SH-SY5Y (cell line): Measurements from ENCODE around the gene NBDY.

Source experiments
- GATA2 ChIP-seq: IDR thresholded peaks from 2 replicates; pipeline ENCODE4 v1.6.1; 2011; ENCODE audit warnings: mild to moderate bottlenecking, low read depth, low read length
- GATA3 ChIP-seq: IDR thresholded peaks from 2 replicates; pipeline ENCODE4 v1.6.1; 2011; ENCODE audit warnings: low read depth, mild to moderate bottlenecking, low read length, moderate library complexity

DNA sequence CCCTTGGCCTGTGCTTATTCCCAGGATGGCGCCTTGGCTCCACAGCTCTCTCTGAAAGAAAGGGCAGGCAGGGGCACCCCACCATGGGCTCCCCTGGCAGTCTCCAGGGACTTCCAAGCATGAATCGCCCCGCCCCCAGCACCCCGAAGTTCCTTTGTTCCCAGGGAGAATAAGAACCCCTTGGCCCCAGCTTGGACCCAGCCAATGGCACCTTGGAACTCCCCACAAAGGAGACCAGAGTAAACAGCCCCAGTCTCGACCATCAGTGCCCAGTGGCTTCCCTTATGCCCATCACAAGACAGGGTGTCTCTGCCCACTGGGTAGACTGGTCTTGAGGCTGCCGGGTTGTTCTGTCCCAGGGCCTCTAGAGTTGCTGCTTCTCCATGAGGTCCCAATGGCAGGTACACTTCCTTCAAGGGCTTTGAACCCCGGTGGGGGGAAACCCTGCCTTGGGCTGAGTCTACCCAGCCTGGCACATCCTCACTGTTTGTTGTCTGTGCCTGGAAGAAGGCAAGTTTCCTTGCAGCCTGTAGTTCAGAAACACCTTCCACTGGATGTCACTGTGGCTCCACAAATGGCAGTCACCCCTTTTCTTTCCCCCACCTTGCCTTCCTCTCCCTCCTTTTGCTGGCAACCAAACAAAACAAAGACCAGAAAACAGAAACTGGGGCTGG, 30.8 kb downstream of the NBDY start:
- TF ChIP-seq GATA2 (no peak), GATA3 (no peak)
